GF-D8 (cell line): ENCODE measurements around the gene AP2B1.
"Not testable (repeated sequence)": the region's sequence is repeated elsewhere in the genome, so short reads cannot be mapped to it uniquely, and the experiment has no call there.

Source experiments
- DNase-seq: peaks from one replicate; lab custom pipeline; 2025; lab: John Stamatoyannopoulos, UW

The AP2B1 gene

GRCh38 chr17:35575759-35576158 lies 11.4 kb upstream of the AP2B1 start:
- DNase-seq: no peak

GRCh38 chr17:35577830-35578196 lies 9.3 kb upstream of the AP2B1 start:
- DNase-seq: no peak

GRCh38 chr17:35578197-35578928 lies 8.8 kb upstream of the AP2B1 start, which contains the start of gene PEX12:
Gene PEX12, minus strand, starts transcription at chr17:35578571. Its CDS starts 550 bp downstream, at chr17:35578021.
- DNase-seq: peak; percentile 61

GRCh38 chr17:35578929-35579432 lies 8.1 kb upstream of the AP2B1 start:
- no peak for DNase-seq

- no peak for DNase-seq
Observed at GRCh38 chr17:35584061-35584460, 3.1 kb upstream of the AP2B1 start.

- no peak for DNase-seq
Observed at GRCh38 chr17:35586569-35587073, 501 bp upstream of the AP2B1 start.

GRCh38 chr17:35588196-35588920 lies 1.2 kb downstream of the AP2B1 start:
- no peak for DNase-seq

- no peak for DNase-seq
Observed at GRCh38 chr17:35596072-35596471, 8.9 kb downstream of the AP2B1 start.

GRCh38 chr17:35596530-35597233 lies 9.6 kb downstream of the AP2B1 start:
- DNase-seq: no peak

GRCh38 chr17:35597604-35598003 lies 10.5 kb downstream of the AP2B1 start:
- no peak for DNase-seq

- DNase-seq: no peak
Observed at GRCh38 chr17:35603674-35604073, 16.6 kb downstream of the AP2B1 start.

- DNase-seq: no peak
Observed at GRCh38 chr17:35605678-35606077, 18.6 kb downstream of the AP2B1 start.

- no peak for DNase-seq
Observed at GRCh38 chr17:35607239-35607847, 20.2 kb downstream of the AP2B1 start.

- DNase-seq: no peak
Observed at GRCh38 chr17:35609831-35610230, 22.7 kb downstream of the AP2B1 start.

- DNase-seq: not testable (repeated sequence)
Observed at GRCh38 chr17:35610746-35611145, 23.6 kb downstream of the AP2B1 start.

GRCh38 chr17:35612924-35613521 lies 25.9 kb downstream of the AP2B1 start:
- DNase-seq: peak; percentile 1

- no peak for DNase-seq
Observed at GRCh38 chr17:35614810-35615209, 27.7 kb downstream of the AP2B1 start.

GRCh38 chr17:35616536-35616935 lies 29.4 kb downstream of the AP2B1 start:
- no peak for DNase-seq

- DNase-seq: no peak
Observed at GRCh38 chr17:35617505-35617904, 30.4 kb downstream of the AP2B1 start.

- no peak for DNase-seq
Observed at GRCh38 chr17:35618628-35619027, 31.5 kb downstream of the AP2B1 start.

GRCh38 chr17:35621768-35622167 lies 34.6 kb downstream of the AP2B1 start:
- no peak for DNase-seq

- DNase-seq: no peak
Observed at GRCh38 chr17:35627417-35627816, 40.3 kb downstream of the AP2B1 start.
